Left ventricle myocardium inferior (tissue), 1 donor: ENCODE measurements around the gene IAPP. TPM values are rescaled to one million over a fixed set of nuclear protein-coding genes. Genes with fewer than 3 reads are reported as not detected.
"Not testable (repeated sequence)": the region's sequence is repeated elsewhere in the genome, so short reads cannot be mapped to it uniquely, and the experiment has no call there.

ENCODE experiments used
- DNase-seq: peaks from one replicate; pipeline ENCODE4 v3.0.0-alpha.2; 2020
- H3K27ac ChIP-seq: fragments of 200-600 bp; replicated peaks from 2 replicates; pipeline ENCODE4 v1.8.0; 2021
- H3K27me3 ChIP-seq: fragments of 200-600 bp; 2 replicates; pipeline ENCODE4 v1.8.0; 2021; ENCODE audit warnings: low read depth
- H3K36me3 ChIP-seq: fragments of 200-600 bp; 2 replicates; pipeline ENCODE4 v1.8.0; 2021
- H3K4me1 ChIP-seq: fragments of 200-600 bp; 2 replicates; pipeline ENCODE4 v1.8.0; 2021
- H3K4me3 ChIP-seq: fragments of 200-600 bp; 2 replicates; pipeline ENCODE4 v1.8.0; 2021; ENCODE audit warnings: mild to moderate bottlenecking, moderate library complexity
- H3K9me3 ChIP-seq: fragments of 200-600 bp; replicated peaks from 2 replicates; pipeline ENCODE4 v1.8.0; 2021
- CTCF ChIP-seq: fragments of 200-600 bp; IDR thresholded peaks from 2 replicates; pipeline ENCODE4 v1.8.0; 2021; ENCODE audit warnings: antibody characterized with exemption, mild to moderate bottlenecking, borderline replicate concordance
- intact Hi-C: fragments of 100-400 bp; cut with micrococcal nuclease; formaldehyde crosslinking; loops from one replicate; pipeline ENCODE4 v1.11.0; 2022
- total RNA-seq: library from RNA; stranded (reverse); fragmentation: NEBNext Ultra II Directional; extraction: Animal tissue kit (Norgen Biotek cat#: 25700); gene quantifications from one replicate; pipeline ENCODE4 v1.2.1, GENCODE V29; 2021
- donor health status: DM: no; HTN: yes; CAD: no; lungs with severe emphysema.

Gene IAPP
- total RNA-seq, 1 donor from 2014 or later = not detected

GRCh38 chr12:21413369-21414277 is 40.9 kb downstream of the IAPP start:
- no peaks in the 10 kb centered on the region for H3K36me3 ChIP-seq
- H3K27me3 ChIP-seq = peaks cover 15% of the 10 kb centered on the region
- H3K4me1 ChIP-seq = no peaks in the 10 kb centered on the region
- DNase-seq = no peak
- H3K27ac ChIP-seq = no peak overlapping the region
- TF ChIP-seq CTCF = no peak
- H3K4me3 ChIP-seq = no peak overlapping the region
- H3K9me3 ChIP-seq = no peaks in the 10 kb centered on the region
- intact Hi-C loops = no loop called here

GRCh38 chr12:21416511-21417121 is 43.9 kb downstream of the IAPP start:
- no peak overlapping the region for H3K27ac ChIP-seq
- no peaks in the 10 kb centered on the region for H3K9me3 ChIP-seq
- no peak overlapping the region for H3K4me3 ChIP-seq
- H3K4me1 ChIP-seq = no peaks in the 10 kb centered on the region
- TF ChIP-seq CTCF = no peak
- DNase-seq = no peak
- H3K27me3 ChIP-seq = peaks cover 15% of the 10 kb centered on the region
- H3K36me3 ChIP-seq = no peaks in the 10 kb centered on the region
- intact Hi-C loops = no loop called here

- intact Hi-C loops, H3K27ac ChIP-seq, DNase-seq, H3K4me1 ChIP-seq, H3K9me3 ChIP-seq, H3K36me3 ChIP-seq, H3K4me3 ChIP-seq: not testable (repeated sequence)
- H3K27me3 ChIP-seq = peaks cover 15% of the 10 kb centered on the region
These were observed 45.7 kb downstream of the IAPP start for GRCh38 chr12:21418398-21418797.

- H3K36me3 ChIP-seq, H3K4me1 ChIP-seq, H3K9me3 ChIP-seq, H3K4me3 ChIP-seq, intact Hi-C loops, H3K27ac ChIP-seq, DNase-seq: not testable (repeated sequence)
- H3K27me3 ChIP-seq = peaks cover 15% of the 10 kb centered on the region
These were observed 46.5 kb downstream of the IAPP start for GRCh38 chr12:21419009-21419699.

GRCh38 chr12:21428241-21428640 is 55.5 kb downstream of the IAPP start:
- Histone ChIP-seq H3K27ac (no peak overlapping the region), H3K9me3 (no peaks in the 10 kb centered on the region), H3K27me3 (peaks cover 14% of the 10 kb centered on the region), H3K36me3 (no peaks in the 10 kb centered on the region), H3K4me3 (no peak overlapping the region), H3K4me1 (no peaks in the 10 kb centered on the region)
- intact Hi-C loops = no loop called here
- DNase-seq = no peak
- TF ChIP-seq CTCF = no peak

Other genes starting within 250 kb of the IAPP start
- gene SLCO1B1, start 241.7 kb upstream of the IAPP start, total RNA-seq = not detected
- gene SLCO1A2, start 38.0 kb upstream of the IAPP start, total RNA-seq = not detected
- gene PYROXD1, start 64.8 kb downstream of the IAPP start, total RNA-seq = 17.6 TPM
- gene RECQL, start 128.7 kb downstream of the IAPP start, total RNA-seq = 23.1 TPM
- gene GOLT1B, start 128.9 kb downstream of the IAPP start, total RNA-seq = 17.5 TPM
- 16.5 TPM for gene SPX, start 153.4 kb downstream of the IAPP start, total RNA-seq
- not detected for gene GYS2, start 231.9 kb downstream of the IAPP start, total RNA-seq